Posterior vena cava (tissue), 2 donors: Measurements from ENCODE around the gene OIT3. TPM values are rescaled to one million over a fixed set of nuclear protein-coding genes. Genes with fewer than 3 reads are reported as not detected.

ENCODE experiments used
- total RNA-seq, 2 donors: library from RNA; stranded (reverse); fragmentation: NEBNext Ultra II Directional; extraction: Animal tissue kit (Norgen Biotek cat#: 25700); gene quantifications; one replicate each; pipeline ENCODE4 v1.2.1, GENCODE V29; 2021
- donor health status: DM: yes; HTN: yes; CAD: no.
- donor health status: DM: yes; HTN: yes; CAD: no.

Gene OIT3
- total RNA-seq, 2 donors from 2014 or later: not detected

Other genes starting within 250 kb of the OIT3 start
- gene MCU, start 201.6 kb upstream of the OIT3 start, total RNA-seq: 10 to 100 TPM; 23.7 to 24.0 TPM
- gene PLA2G12B, start 61.1 kb downstream of the OIT3 start, total RNA-seq: not detected
- gene P4HA1, start 203.1 kb downstream of the OIT3 start, total RNA-seq: 10 to 100 TPM; 33.3 to 35.0 TPM
- 1 to 10 TPM; 2.0 to 2.1 TPM for gene NUDT13, start 216.7 kb downstream of the OIT3 start, total RNA-seq